ENCODE data around the gene PLA2G6. TPM values are rescaled to one million over a fixed set of nuclear protein-coding genes. Genes with fewer than 3 reads are reported as not detected.

PLA2G6 gene
- total and polyA plus RNA-seq, 2 experiments from 2014 or later: 28.2 to 30.2 TPM

DNA sequence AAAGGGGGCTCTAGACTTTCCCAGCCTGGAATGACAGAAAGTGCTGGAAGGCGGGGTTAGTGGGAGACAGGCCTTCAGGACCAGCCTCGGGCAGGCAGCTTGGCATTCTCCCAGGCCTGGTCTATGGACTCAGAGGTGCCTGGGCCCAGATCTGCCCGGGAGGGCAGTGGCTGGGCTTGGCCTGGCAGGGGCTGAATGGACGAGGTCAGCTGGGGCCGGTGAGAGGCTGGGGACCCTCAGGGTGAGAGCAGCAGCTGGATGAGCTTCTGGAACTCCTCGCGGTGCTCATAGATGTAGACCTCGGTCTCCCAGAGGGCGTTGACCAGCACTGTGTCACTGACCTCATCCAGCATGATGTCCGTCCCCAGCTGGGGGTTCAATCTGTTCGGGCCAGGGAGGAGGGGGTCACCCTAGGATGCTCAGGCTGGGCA lies 69.7 kb downstream of the PLA2G6 start:
- Histone ChIP-seq H3K4me2 (peak overlapping the region; percentile 71), H3K9me2 (replicated peaks; ENCODE audit: insufficient read depth) (no peaks in the 10 kb centered on the region), H3K27me3 (no peaks in the 10 kb centered on the region), H3K79me2 (no peaks in the 10 kb centered on the region), H3K36me3 (replicated peaks; ENCODE audit: insufficient read depth, low read depth) (no peaks in the 10 kb centered on the region), H2AFZ (no peak overlapping the region), H3K4me1 (ENCODE audit: insufficient read depth) (peaks cover 15% of the 10 kb centered on the region), H3K4me3 (no peak overlapping the region), H3K9me3 (ENCODE audit: low read depth) (no peaks in the 10 kb centered on the region), H3K27ac (peak overlapping the region; percentile 97), H4K20me1 (ENCODE audit: insufficient read depth, poor library complexity, severe bottlenecking) (no peaks in the 10 kb centered on the region)
- WGBS (ENCODE audit: low lambda C conversion rate, missing lambda C conversion rate): 86% methylated on average over 11 of the region's 11 CpGs
- TF ChIP-seq EZH2 (IDR thresholded peaks at IDR 0.05; ENCODE audit: borderline replicate concordance) (no peak), CTCF (IDR thresholded peaks at IDR 0.05; ENCODE audit: poor library complexity) (no peak), EZH2phosphoT487 (IDR thresholded peaks at IDR 0.05; ENCODE audit: low read depth, severe bottlenecking, unreplicated experiment) (no peak)
- peak; percentile 48 for DNase-seq (ENCODE audit: low spot score)

GRCh38 chr22:38110863-38111852 lies 70.5 kb downstream of the PLA2G6 start:
- no peaks in the 10 kb centered on the region for H4K20me1 ChIP-seq (ENCODE audit: insufficient read depth, poor library complexity, severe bottlenecking)
- no peak for TF ChIP-seq EZH2 (IDR thresholded peaks at IDR 0.05; ENCODE audit: borderline replicate concordance)
- no peak for TF ChIP-seq EZH2phosphoT487 (IDR thresholded peaks at IDR 0.05; ENCODE audit: low read depth, severe bottlenecking, unreplicated experiment)
- TF ChIP-seq CTCF (IDR thresholded peaks at IDR 0.05; ENCODE audit: poor library complexity): no peak
- H3K79me2 ChIP-seq: no peaks in the 10 kb centered on the region
- 68% methylated on average over 30 of the region's 30 CpGs for WGBS (ENCODE audit: low lambda C conversion rate, missing lambda C conversion rate)
- no peaks in the 10 kb centered on the region for H3K9me3 ChIP-seq (ENCODE audit: low read depth)
- H3K4me2 ChIP-seq: peak overlapping the region; percentile 71
- H3K9me2 ChIP-seq (replicated peaks; ENCODE audit: insufficient read depth): no peaks in the 10 kb centered on the region
- H3K27me3 ChIP-seq: no peaks in the 10 kb centered on the region
- no peak overlapping the region for H2AFZ ChIP-seq
- H3K4me3 ChIP-seq: no peak overlapping the region
- H3K36me3 ChIP-seq (replicated peaks; ENCODE audit: insufficient read depth, low read depth): no peaks in the 10 kb centered on the region
- DNase-seq (ENCODE audit: low spot score): peak; percentile 84
- H3K27ac ChIP-seq: peak overlapping the region; percentile 97
- H3K4me1 ChIP-seq (ENCODE audit: insufficient read depth): peaks cover 15% of the 10 kb centered on the region

DNA sequence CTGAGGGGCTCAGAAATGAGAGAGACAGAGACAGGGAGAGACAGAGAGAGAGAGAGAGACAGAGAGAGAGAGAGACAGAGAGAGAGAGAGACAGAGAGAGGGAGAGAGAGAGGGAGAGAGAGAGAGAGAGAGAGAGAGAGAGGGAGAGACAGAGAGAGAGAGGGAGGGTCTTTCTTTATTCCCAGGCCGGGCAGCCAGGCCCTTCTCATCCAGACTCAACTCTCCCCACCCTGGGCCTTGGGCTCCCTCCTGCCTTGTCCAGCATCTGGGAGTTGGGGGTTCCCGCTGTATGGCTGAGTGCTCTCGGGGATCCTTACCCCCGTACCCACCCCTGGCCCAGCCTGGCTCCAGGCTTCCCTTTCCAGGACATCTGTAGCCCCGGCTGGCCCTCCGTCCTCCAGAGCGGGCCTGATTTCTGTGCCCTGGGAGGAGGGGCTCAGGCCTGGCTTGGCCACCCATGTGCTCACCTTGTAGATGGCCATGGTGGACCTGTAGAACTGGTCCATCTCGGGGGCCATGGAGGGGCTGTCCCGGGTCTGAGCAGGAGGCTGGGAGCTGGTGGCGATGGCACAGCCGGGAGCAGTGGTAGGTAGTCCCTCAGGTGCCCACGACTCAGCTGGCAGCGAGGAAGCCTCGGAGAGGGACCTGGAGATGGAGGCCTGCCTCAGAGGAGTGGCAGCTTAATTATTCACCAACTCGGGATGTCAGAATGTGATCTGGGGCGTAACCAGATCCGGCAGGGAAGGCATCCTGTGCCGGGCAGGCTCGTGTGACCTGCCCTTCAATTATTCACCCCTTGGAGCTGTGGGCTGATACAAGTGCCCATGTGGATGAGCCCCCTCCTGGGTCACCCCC lies 71.4 kb downstream of the PLA2G6 start, which contains the start of gene BAIAP2L2:
Gene BAIAP2L2, minus strand, starts transcription at position 677 of the 855 bp plus-strand sequence. Its CDS starts 159 bp downstream, at position 518.
- Histone ChIP-seq H3K79me2 (no peaks in the 10 kb centered on the region), H3K27me3 (no peaks in the 10 kb centered on the region), H3K4me3 (no peak within 1 kb of the TSS), H3K4me1 (ENCODE audit: insufficient read depth) (peaks cover 15% of the 10 kb centered on the region), H2AFZ (no peak within 1 kb of the TSS), H3K27ac (peak within 1 kb of the TSS; percentile 97), H3K9me2 (replicated peaks; ENCODE audit: insufficient read depth) (no peaks in the 10 kb centered on the region), H3K9me3 (ENCODE audit: low read depth) (no peaks in the 10 kb centered on the region), H3K4me2 (peak within 1 kb of the TSS; percentile 71), H4K20me1 (ENCODE audit: insufficient read depth, poor library complexity, severe bottlenecking) (no peaks in the 10 kb centered on the region), H3K36me3 (replicated peaks; ENCODE audit: insufficient read depth, low read depth) (no peaks in the 10 kb centered on the region)
- no peak for TF ChIP-seq EZH2phosphoT487 (IDR thresholded peaks at IDR 0.05; ENCODE audit: low read depth, severe bottlenecking, unreplicated experiment)
- TF ChIP-seq EZH2 (IDR thresholded peaks at IDR 0.05; ENCODE audit: borderline replicate concordance): no peak
- no peak for TF ChIP-seq CTCF (IDR thresholded peaks at IDR 0.05; ENCODE audit: poor library complexity)
- DNase-seq (ENCODE audit: low spot score): peak; percentile 79
- WGBS (ENCODE audit: low lambda C conversion rate, missing lambda C conversion rate): 75% methylated on average over 18 of the region's 19 CpGs

Data from hepatocyte (in vitro differentiated cells).